ENCODE data around the gene TOMM34.

TOMM34 gene

DNA sequence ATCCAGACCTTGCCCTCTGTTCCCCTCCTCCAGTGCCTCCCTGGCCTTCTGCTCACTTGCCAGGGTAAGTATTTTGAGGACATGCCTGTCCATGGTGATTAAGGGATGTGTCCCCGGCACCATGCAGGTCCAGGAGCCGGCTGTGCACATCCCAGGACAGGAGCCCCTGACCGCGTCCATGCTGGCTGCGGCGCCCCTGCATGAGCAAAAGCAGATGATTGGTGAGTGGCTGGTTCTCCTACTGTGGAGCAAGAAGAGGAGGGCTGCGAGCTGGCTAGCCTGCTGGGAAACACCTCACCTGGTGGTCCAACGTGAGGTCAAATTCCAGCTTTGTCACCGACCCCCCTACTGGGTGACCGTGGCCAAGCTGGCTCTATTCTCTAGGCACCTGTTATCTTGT lies 23.7 kb downstream of the TOMM34 start:
- ChIA-PET POLR2A (no interaction called here), CTCF (interaction anchor here (1.3 kb wide), 1 partner anchor 9 kb away, joined by 3 read pairs; no protein-coding TSS in a partner anchor)

GRCh38 chr20:44932916-44933315 lies 27.3 kb downstream of the TOMM34 start:
- H3K4me3 ChIP-seq (ENCODE audit: low read depth, low read length), result no peak overlapping the region
- ChIA-PET CTCF (interaction anchor here (1.4 kb wide), 1 partner anchor 16 kb away, joined by 3 read pairs; no protein-coding TSS in a partner anchor), POLR2A (no interaction called here)
- TF ChIP-seq CTCF (IDR thresholded peaks at IDR 0.05; ENCODE audit: insufficient read depth, low read length, missing control alignments), result no peak
- DNase-seq (ENCODE audit: low read depth, low spot score), result no peak

More for the DNA sequence above, 23.7 kb downstream of the TOMM34 start:
- H3K4me3 ChIP-seq (ENCODE audit: low read depth, low read length), result no peak overlapping the region
- TF ChIP-seq CTCF (IDR thresholded peaks at IDR 0.05; ENCODE audit: insufficient read depth, low read length, missing control alignments), result no peak
- DNase-seq (ENCODE audit: low read depth, low spot score), result no peak

GRCh38 chr20:44931911-44932310 lies 28.3 kb downstream of the TOMM34 start:
- no peak for TF ChIP-seq CTCF (IDR thresholded peaks at IDR 0.05; ENCODE audit: insufficient read depth, low read length, missing control alignments)
- ChIA-PET CTCF (interaction anchor here (0.8 to 2.0 kb wide), 3 partner anchors 15 to 164 kb away, joined by 3 to 6 read pairs (median 3); no protein-coding TSS in a partner anchor), POLR2A (no interaction called here)
- no peak for DNase-seq (ENCODE audit: low read depth, low spot score)
- no peak overlapping the region for H3K4me3 ChIP-seq (ENCODE audit: low read depth, low read length)

DNA sequence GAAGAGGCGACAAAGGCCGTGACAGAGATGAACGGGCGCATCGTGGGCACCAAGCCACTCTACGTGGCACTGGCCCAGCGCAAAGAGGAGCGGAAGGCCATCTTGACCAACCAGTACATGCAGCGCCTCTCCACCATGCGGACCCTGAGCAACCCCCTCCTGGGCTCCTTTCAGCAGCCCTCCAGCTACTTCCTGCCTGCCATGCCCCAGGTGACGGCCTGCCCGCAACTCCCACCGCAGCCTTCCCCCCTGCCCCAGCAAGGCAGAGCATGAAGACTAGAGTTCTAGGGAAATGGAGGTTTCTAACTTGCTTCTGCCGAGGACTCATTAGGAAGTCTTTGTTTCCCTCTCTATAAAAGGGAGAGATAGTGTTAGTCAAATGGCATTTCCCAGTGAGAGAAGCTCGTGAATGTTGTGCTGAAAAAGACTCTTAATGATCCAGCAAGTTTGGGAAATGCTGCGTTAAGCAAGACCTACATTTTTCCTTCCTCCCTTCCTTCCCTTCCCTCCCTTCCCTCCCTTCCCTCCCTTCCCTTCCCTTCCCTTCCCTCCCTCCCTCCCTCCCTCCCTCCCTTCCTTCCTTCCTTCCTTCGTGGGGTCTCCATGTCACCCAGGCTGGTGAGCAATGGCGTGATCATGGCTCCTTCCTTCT lies 29.6 kb downstream of the TOMM34 start:
- DNase-seq (ENCODE audit: low read depth, low spot score), result no peak
- ChIA-PET POLR2A (no interaction called here), CTCF (interaction anchor here (2.0 kb wide), 1 partner anchor 166 kb away, joined by 6 read pairs; no protein-coding TSS in a partner anchor)
- no peak for TF ChIP-seq CTCF (IDR thresholded peaks at IDR 0.05; ENCODE audit: insufficient read depth, low read length, missing control alignments)
- no peak overlapping the region for H3K4me3 ChIP-seq (ENCODE audit: low read depth, low read length)

DNA sequence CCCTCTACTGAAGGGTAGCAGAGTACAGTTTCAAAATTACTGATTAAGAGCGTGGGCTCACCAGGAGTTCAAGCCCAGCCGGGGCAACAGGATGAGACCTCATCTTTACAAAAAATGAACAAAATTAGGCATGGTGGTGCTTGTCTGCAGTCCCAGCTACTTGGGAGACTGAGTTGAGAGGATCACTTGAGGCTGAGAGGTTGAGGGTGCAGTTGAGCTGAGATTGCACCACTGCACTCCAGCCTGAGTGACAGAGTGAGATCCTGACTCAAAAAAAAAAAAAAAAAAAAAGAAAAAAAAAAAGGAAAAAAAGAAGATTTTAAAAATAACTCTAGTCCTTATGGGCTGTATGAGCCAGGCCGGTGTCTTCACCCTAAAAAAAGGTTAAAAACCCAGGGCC lies 31.6 kb downstream of the TOMM34 start:
- H3K4me3 ChIP-seq (ENCODE audit: low read depth, low read length), result no peak overlapping the region
- POLR2A ChIA-PET, result interaction anchor here (0.5 kb wide), 1 partner anchor 42 kb away, joined by 3 read pairs; no protein-coding TSS in a partner anchor
- no peak for DNase-seq (ENCODE audit: low read depth, low spot score)
- CTCF ChIA-PET, result no interaction called here
- TF ChIP-seq CTCF (IDR thresholded peaks at IDR 0.05; ENCODE audit: insufficient read depth, low read length, missing control alignments), result no peak

DNA sequence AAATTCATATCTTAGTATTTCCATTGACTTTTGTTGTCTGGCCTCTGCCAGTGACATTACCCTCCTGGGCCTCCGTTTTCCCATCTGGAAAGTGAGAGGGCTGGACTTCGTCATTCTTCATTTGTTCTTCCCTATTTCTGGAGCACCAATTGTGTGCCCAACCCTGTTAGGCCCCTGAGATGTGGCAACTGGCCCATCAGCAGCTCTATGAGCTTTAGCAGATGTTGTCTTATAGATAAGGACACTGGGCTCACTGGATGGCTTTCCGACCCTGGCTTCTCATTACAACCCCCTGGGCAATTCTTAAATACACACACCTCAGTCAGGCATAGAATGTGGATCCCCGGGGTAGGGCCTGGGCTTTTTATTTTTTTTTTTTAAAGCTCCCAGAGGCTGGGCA lies 35.7 kb downstream of the TOMM34 start:
- DNase-seq (ENCODE audit: low read depth, low spot score), result no peak
- ChIA-PET CTCF (no interaction called here), POLR2A (no interaction called here)
- no peak for TF ChIP-seq CTCF (IDR thresholded peaks at IDR 0.05; ENCODE audit: insufficient read depth, low read length, missing control alignments)
- H3K4me3 ChIP-seq (ENCODE audit: low read depth, low read length), result no peak overlapping the region
